Left ventricle myocardium inferior (tissue), 1 donor: ENCODE measurements around the gene TOM1. TPM values are rescaled to one million over a fixed set of nuclear protein-coding genes. Genes with fewer than 3 reads are reported as not detected.
"Not testable (repeated sequence)": the region's sequence is repeated elsewhere in the genome, so short reads cannot be mapped to it uniquely, and the experiment has no call there.

Experiments
- DNase-seq: peaks from one replicate; pipeline ENCODE4 v3.0.0-alpha.2; 2020
- H3K27ac ChIP-seq: fragments of 200-600 bp; replicated peaks from 2 replicates; pipeline ENCODE4 v1.8.0; 2021
- H3K27me3 ChIP-seq: fragments of 200-600 bp; 2 replicates; pipeline ENCODE4 v1.8.0; 2021; ENCODE audit warnings: low read depth
- H3K36me3 ChIP-seq: fragments of 200-600 bp; 2 replicates; pipeline ENCODE4 v1.8.0; 2021
- H3K4me1 ChIP-seq: fragments of 200-600 bp; 2 replicates; pipeline ENCODE4 v1.8.0; 2021
- H3K4me3 ChIP-seq: fragments of 200-600 bp; 2 replicates; pipeline ENCODE4 v1.8.0; 2021; ENCODE audit warnings: mild to moderate bottlenecking, moderate library complexity
- H3K9me3 ChIP-seq: fragments of 200-600 bp; replicated peaks from 2 replicates; pipeline ENCODE4 v1.8.0; 2021
- CTCF ChIP-seq: fragments of 200-600 bp; IDR thresholded peaks from 2 replicates; pipeline ENCODE4 v1.8.0; 2021; ENCODE audit warnings: antibody characterized with exemption, mild to moderate bottlenecking, borderline replicate concordance
- intact Hi-C: fragments of 100-400 bp; cut with micrococcal nuclease; formaldehyde crosslinking; loops from one replicate; pipeline ENCODE4 v1.11.0; 2022
- microRNA-seq: library from miRNA; unstranded; fragments of <30 nt; microRNA quantifications from one replicate; pipeline ENCODE4 v1.2.0, GENCODE V29; 2020
- total RNA-seq: library from RNA; stranded (reverse); fragmentation: NEBNext Ultra II Directional; extraction: Animal tissue kit (Norgen Biotek cat#: 25700); gene quantifications from one replicate; pipeline ENCODE4 v1.2.1, GENCODE V29; 2021
- donor health status: DM: no; HTN: yes; CAD: no; lungs with severe emphysema.

TOM1 gene
- total RNA-seq, 1 donor from 2014 or later = 68.0 TPM

GRCh38 chr22:35393116-35394010, 93.7 kb downstream of the TOM1 start:
- no peak overlapping the region for H3K4me3 ChIP-seq
- no peak overlapping the region for H3K27ac ChIP-seq
- H3K9me3 ChIP-seq = no peaks in the 10 kb centered on the region
- H3K4me1 ChIP-seq = no peaks in the 10 kb centered on the region
- H3K27me3 ChIP-seq = no peaks in the 10 kb centered on the region
- DNase-seq = no peak
- H3K36me3 ChIP-seq = no peaks in the 10 kb centered on the region
- no peak for TF ChIP-seq CTCF
- intact Hi-C loops = no loop called here

GRCh38 chr22:35394011-35394312, 94.3 kb downstream of the TOM1 start:
- H3K27me3 ChIP-seq = no peaks in the 10 kb centered on the region
- H3K4me1 ChIP-seq = no peaks in the 10 kb centered on the region
- intact Hi-C loops = no loop called here
- no peak for TF ChIP-seq CTCF
- H3K27ac ChIP-seq = no peak overlapping the region
- no peak for DNase-seq
- no peaks in the 10 kb centered on the region for H3K9me3 ChIP-seq
- H3K36me3 ChIP-seq = no peaks in the 10 kb centered on the region
- H3K4me3 ChIP-seq = no peak overlapping the region

- DNase-seq = no peak
- H3K9me3 ChIP-seq = no peaks in the 10 kb centered on the region
- peaks cover 6% of the 10 kb centered on the region for H3K4me1 ChIP-seq
- TF ChIP-seq CTCF = no peak
- intact Hi-C loops = no loop called here
- H3K36me3 ChIP-seq = no peaks in the 10 kb centered on the region
- H3K27ac ChIP-seq = no peak overlapping the region
- no peak overlapping the region for H3K4me3 ChIP-seq
- H3K27me3 ChIP-seq = no peaks in the 10 kb centered on the region
Observed at GRCh38 chr22:35394810-35395563, 95.3 kb downstream of the TOM1 start.

- H3K27me3 ChIP-seq, H3K9me3 ChIP-seq, intact Hi-C loops, H3K4me3 ChIP-seq, DNase-seq, H3K36me3 ChIP-seq: not testable (repeated sequence)
- Histone ChIP-seq H3K27ac (peak overlapping the region; percentile 30), H3K4me1 (peaks cover 16% of the 10 kb centered on the region)
Observed at GRCh38 chr22:35396622-35397021, 96.9 kb downstream of the TOM1 start.

- peaks cover 16% of the 10 kb centered on the region for H3K4me1 ChIP-seq
- no peak for TF ChIP-seq CTCF
- H3K4me3 ChIP-seq = no peak overlapping the region
- intact Hi-C loops = no loop called here
- no peak for DNase-seq
- no peaks in the 10 kb centered on the region for H3K36me3 ChIP-seq
- H3K9me3 ChIP-seq = no peaks in the 10 kb centered on the region
- H3K27me3 ChIP-seq = no peaks in the 10 kb centered on the region
- H3K27ac ChIP-seq = peak overlapping the region; percentile 30
Observed at GRCh38 chr22:35397095-35397904, 97.6 kb downstream of the TOM1 start.

Small RNAs within 50 kb of the gene (microRNA-seq; reads per million reads assigned to microRNA genes)
- 7.5 reads per million, percentile 21 among the genes with 10 or more reads in this experiment for gene MIR3909
- gene MIR6069 = not detected

Other genes with a start within 250 kb of the TOM1 start
- gene ISX, start 233.7 kb upstream of the TOM1 start, total RNA-seq = not detected
- 8.6 TPM for gene HMGXB4, start 42.4 kb upstream of the TOM1 start, total RNA-seq
- gene HMOX1, start 81.2 kb downstream of the TOM1 start, total RNA-seq = 4.8 TPM
- 8.3 TPM for gene MCM5, start 100.2 kb downstream of the TOM1 start, total RNA-seq
- gene RASD2, start 240.9 kb downstream of the TOM1 start, total RNA-seq = 5.0 TPM